ENCODE results near the gene SASS6. TPM values are rescaled to one million over a fixed set of nuclear protein-coding genes. Genes with fewer than 3 reads are reported as not detected.

Gene SASS6
- total RNA-seq: 1 to 10 TPM; 1.5 to 4.9 (median 2.3) TPM

- peak within 1 kb of the TSS; percentile 74 to 88 (median 85) for H3K4me3 ChIP-seq
- DNase-seq (peak; percentile 91 to 96), ATAC-seq (ENCODE audit: low FRiP score in 2 of 2) (peak; percentile 100)
- peak in 1 of 4 donors; percentile 69 for TF ChIP-seq EP300 (IDR thresholded peaks at IDR 0.05)
- TF ChIP-seq CTCF (IDR thresholded peaks at IDR 0.05): peak in 4 of 6 experiments; percentile 26 to 54 (median 46)
- peak in 1 of 4 donors; percentile 36 for TF ChIP-seq POLR2A (IDR thresholded peaks at IDR 0.05)
- peak; percentile 84 to 92 for TF ChIP-seq POLR2AphosphoS5 (IDR thresholded peaks at IDR 0.05)
- H3K36me3 ChIP-seq: peaks cover 0 to 12% (median under 1%) of the 10 kb centered on the region in 4 donors
- no peaks in the 10 kb centered on the region for H3K27me3 ChIP-seq
- 0 to 1% methylated on average over 39 to 57 of the region's 57 CpGs for WGBS, 2 donors
- peak within 1 kb of the TSS; percentile 59 to 81 (median 74) for H3K27ac ChIP-seq
- no peaks in the 10 kb centered on the region for H3K9me3 ChIP-seq
- peaks cover 16 to 31% (median 22%) of the 10 kb centered on the region in 4 donors for H3K4me1 ChIP-seq
These were observed at the start of gene SASS6, which contains the start of gene TRMT13 for GRCh38 chr1:100132566-100133477. SASS6 (minus strand) TSS chr1:100132930; CDS start chr1:100132814, 116 bp downstream. TRMT13 (plus strand) TSS chr1:100133163; CDS start chr1:100133169, 6 bp downstream.

- no peaks in the 10 kb centered on the region for H3K27me3 ChIP-seq
- H3K36me3 ChIP-seq: no peaks in the 10 kb centered on the region
- H3K4me1 ChIP-seq: no peaks in the 10 kb centered on the region
- no peak for ATAC-seq (ENCODE audit: low FRiP score in 2 of 2)
- no peaks in the 10 kb centered on the region for H3K9me3 ChIP-seq
- DNase-seq: no peak
- TF ChIP-seq CTCF (IDR thresholded peaks at IDR 0.05) (no peak), POLR2A (IDR thresholded peaks at IDR 0.05) (no peak), EP300 (IDR thresholded peaks at IDR 0.05) (no peak), POLR2AphosphoS5 (IDR thresholded peaks at IDR 0.05) (no peak)
- 69 to 73% methylated on average over 5 of the region's 5 CpGs for WGBS, 2 donors
- H3K4me3 ChIP-seq: no peak within 1 kb of the TSS
- no peak within 1 kb of the TSS for H3K27ac ChIP-seq
These were observed 45.4 kb upstream of the SASS6 start, which contains the start of gene LRRC39 for GRCh38 chr1:100178091-100178490. LRRC39 (minus strand) TSS chr1:100178256; CDS start chr1:100168516, 9,740 bp downstream.

- no peak for TF ChIP-seq POLR2A (IDR thresholded peaks at IDR 0.05)
- no peak for TF ChIP-seq EP300 (IDR thresholded peaks at IDR 0.05)
- no peak for TF ChIP-seq POLR2AphosphoS5 (IDR thresholded peaks at IDR 0.05)
- no peak for TF ChIP-seq CTCF (IDR thresholded peaks at IDR 0.05)
- H3K27ac ChIP-seq: no peak overlapping the region
- WGBS, 2 donors: 86 to 88% methylated on average over 4 of the region's 4 CpGs
- no peaks in the 10 kb centered on the region for H3K9me3 ChIP-seq
- no peak overlapping the region for H3K4me3 ChIP-seq
- H3K27me3 ChIP-seq: no peaks in the 10 kb centered on the region
- no peaks in the 10 kb centered on the region for H3K4me1 ChIP-seq
- no peaks in the 10 kb centered on the region for H3K36me3 ChIP-seq
- DNase-seq (no peak), ATAC-seq (ENCODE audit: low FRiP score in 2 of 2) (no peak)
These were observed 44.7 kb upstream of the SASS6 start for GRCh38 chr1:100177295-100178041.

- Histone ChIP-seq H3K27ac (no peak overlapping the region), H3K9me3 (no peaks in the 10 kb centered on the region), H3K4me1 (no peaks in the 10 kb centered on the region), H3K36me3 (no peaks in the 10 kb centered on the region), H3K4me3 (no peak overlapping the region), H3K27me3 (no peaks in the 10 kb centered on the region)
- DNase-seq (no peak), ATAC-seq (ENCODE audit: low FRiP score in 2 of 2) (no peak)
- TF ChIP-seq POLR2AphosphoS5 (IDR thresholded peaks at IDR 0.05) (no peak), POLR2A (IDR thresholded peaks at IDR 0.05) (no peak), EP300 (IDR thresholded peaks at IDR 0.05) (no peak), CTCF (IDR thresholded peaks at IDR 0.05) (no peak)
- WGBS, 2 donors: 96 to 98% methylated on average over 2 of the region's 2 CpGs
These were observed 35.3 kb upstream of the SASS6 start for GRCh38 chr1:100168051-100168450.
